ENCODE measurements around the gene IVNS1ABP.

The IVNS1ABP gene

GRCh38 chr1:185300152-185300551 lies 16.9 kb downstream of the IVNS1ABP start:
- H3K27ac ChIP-seq (ENCODE audit: poor library complexity, severe bottlenecking) = no peak overlapping the region
- no peak for ATAC-seq (ENCODE audit: low read depth)
- no peak for DNase-seq (ENCODE audit: low spot score)

GRCh38 chr1:185297982-185298381 lies 19.1 kb downstream of the IVNS1ABP start:
- Histone ChIP-seq H3K27me3 (ENCODE audit: insufficient read depth, poor library complexity, severe bottlenecking) (no peaks in the 10 kb centered on the region), H3K36me3 (ENCODE audit: low read depth) (peaks cover 82% of the 10 kb centered on the region), H3K27ac (ENCODE audit: poor library complexity, severe bottlenecking) (no peak overlapping the region), H3K9me3 (ENCODE audit: severe bottlenecking) (no peaks in the 10 kb centered on the region), H3K4me3 (ENCODE audit: severe bottlenecking) (no peak overlapping the region), H3K4me1 (ENCODE audit: insufficient read depth, poor library complexity, severe bottlenecking) (no peaks in the 10 kb centered on the region)
- DNase-seq (ENCODE audit: low spot score) = no peak
- TF ChIP-seq CTCF (IDR thresholded peaks at IDR 0.05; ENCODE audit: poor library complexity, severe bottlenecking) = no peak
- no peak for ATAC-seq (ENCODE audit: low read depth)

More at GRCh38 chr1:185300152-185300551, 16.9 kb downstream of the IVNS1ABP start:
- H3K27me3 ChIP-seq (ENCODE audit: insufficient read depth, poor library complexity, severe bottlenecking) = no peaks in the 10 kb centered on the region
- H3K4me3 ChIP-seq (ENCODE audit: severe bottlenecking) = no peak overlapping the region
- H3K4me1 ChIP-seq (ENCODE audit: insufficient read depth, poor library complexity, severe bottlenecking) = no peaks in the 10 kb centered on the region
- no peaks in the 10 kb centered on the region for H3K9me3 ChIP-seq (ENCODE audit: severe bottlenecking)
- no peak for TF ChIP-seq CTCF (IDR thresholded peaks at IDR 0.05; ENCODE audit: poor library complexity, severe bottlenecking)
- peaks cover 100% of the 10 kb centered on the region for H3K36me3 ChIP-seq (ENCODE audit: low read depth)

- Histone ChIP-seq H3K9me3 (ENCODE audit: severe bottlenecking) (no peaks in the 10 kb centered on the region), H3K27ac (ENCODE audit: poor library complexity, severe bottlenecking) (no peak overlapping the region), H3K27me3 (ENCODE audit: insufficient read depth, poor library complexity, severe bottlenecking) (no peaks in the 10 kb centered on the region), H3K4me3 (ENCODE audit: severe bottlenecking) (no peak overlapping the region), H3K36me3 (ENCODE audit: low read depth) (peaks cover 53% of the 10 kb centered on the region), H3K4me1 (ENCODE audit: insufficient read depth, poor library complexity, severe bottlenecking) (no peaks in the 10 kb centered on the region)
- no peak for TF ChIP-seq CTCF (IDR thresholded peaks at IDR 0.05; ENCODE audit: poor library complexity, severe bottlenecking)
- ATAC-seq (ENCODE audit: low read depth) = no peak
- no peak for DNase-seq (ENCODE audit: low spot score)
These were observed 22.0 kb downstream of the IVNS1ABP start for GRCh38 chr1:185295091-185295490.

DNA sequence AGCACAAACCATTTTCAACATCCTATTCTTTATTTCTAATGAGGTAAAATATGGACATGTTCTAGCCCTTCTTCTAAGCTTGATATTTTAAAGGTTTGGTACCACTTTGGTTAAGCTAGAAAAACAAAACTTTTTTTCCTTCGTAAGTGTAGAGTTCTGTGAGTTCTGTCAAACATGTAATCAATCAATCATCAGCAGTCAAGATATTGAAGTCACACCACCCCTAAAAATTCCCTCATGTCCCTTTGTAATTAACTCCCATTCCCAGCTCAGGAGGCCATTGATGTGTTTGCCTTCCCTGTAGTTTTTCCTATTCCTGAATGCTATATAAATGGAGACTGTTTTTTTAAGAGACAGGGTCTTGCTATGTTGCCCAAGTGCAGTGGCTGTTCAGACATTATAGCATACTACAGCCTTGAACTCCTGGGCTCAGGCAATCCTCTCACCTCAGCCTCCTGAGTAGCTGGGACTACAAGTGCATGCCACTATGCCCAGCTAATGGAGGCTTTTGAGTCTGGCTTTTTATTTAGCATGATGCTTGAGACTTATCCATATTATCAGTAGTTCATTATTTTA lies 23.0 kb downstream of the IVNS1ABP start:
- TF ChIP-seq CTCF (IDR thresholded peaks at IDR 0.05; ENCODE audit: poor library complexity, severe bottlenecking) = no peak
- Histone ChIP-seq H3K27ac (ENCODE audit: poor library complexity, severe bottlenecking) (no peak overlapping the region), H3K36me3 (ENCODE audit: low read depth) (peaks cover 43% of the 10 kb centered on the region), H3K4me3 (ENCODE audit: severe bottlenecking) (no peak overlapping the region), H3K9me3 (ENCODE audit: severe bottlenecking) (no peaks in the 10 kb centered on the region), H3K4me1 (ENCODE audit: insufficient read depth, poor library complexity, severe bottlenecking) (no peaks in the 10 kb centered on the region), H3K27me3 (ENCODE audit: insufficient read depth, poor library complexity, severe bottlenecking) (no peaks in the 10 kb centered on the region)
- DNase-seq (ENCODE audit: low spot score) (no peak), ATAC-seq (ENCODE audit: low read depth) (no peak)

GRCh38 chr1:185292237-185292636 lies 24.8 kb downstream of the IVNS1ABP start:
- no peak for ATAC-seq (ENCODE audit: low read depth)
- Histone ChIP-seq H3K9me3 (ENCODE audit: severe bottlenecking) (no peaks in the 10 kb centered on the region), H3K4me3 (ENCODE audit: severe bottlenecking) (no peak overlapping the region), H3K27ac (ENCODE audit: poor library complexity, severe bottlenecking) (no peak overlapping the region), H3K27me3 (ENCODE audit: insufficient read depth, poor library complexity, severe bottlenecking) (no peaks in the 10 kb centered on the region), H3K4me1 (ENCODE audit: insufficient read depth, poor library complexity, severe bottlenecking) (no peaks in the 10 kb centered on the region), H3K36me3 (ENCODE audit: low read depth) (peaks cover 25% of the 10 kb centered on the region)
- DNase-seq (ENCODE audit: low spot score) = no peak
- no peak for TF ChIP-seq CTCF (IDR thresholded peaks at IDR 0.05; ENCODE audit: poor library complexity, severe bottlenecking)
